GM21825 (cell line): ENCODE results near the gene GFER.
A peak's percentile ranks its signal among the peaks of the same experiment; 100 is the strongest.
"Not testable (repeated sequence)": the region's sequence is repeated elsewhere in the genome, so short reads cannot be mapped to it uniquely, and the experiment has no call there.

Experiments used
- ATAC-seq: cut with Tn5 transposase; IDR thresholded peaks from one replicate; pipeline ENCODE4 v1.9.1; 2021; ENCODE audit warnings: mild to moderate bottlenecking, moderate library complexity; ENCODE audit not compliant: unreplicated experiment

The GFER gene

DNA sequence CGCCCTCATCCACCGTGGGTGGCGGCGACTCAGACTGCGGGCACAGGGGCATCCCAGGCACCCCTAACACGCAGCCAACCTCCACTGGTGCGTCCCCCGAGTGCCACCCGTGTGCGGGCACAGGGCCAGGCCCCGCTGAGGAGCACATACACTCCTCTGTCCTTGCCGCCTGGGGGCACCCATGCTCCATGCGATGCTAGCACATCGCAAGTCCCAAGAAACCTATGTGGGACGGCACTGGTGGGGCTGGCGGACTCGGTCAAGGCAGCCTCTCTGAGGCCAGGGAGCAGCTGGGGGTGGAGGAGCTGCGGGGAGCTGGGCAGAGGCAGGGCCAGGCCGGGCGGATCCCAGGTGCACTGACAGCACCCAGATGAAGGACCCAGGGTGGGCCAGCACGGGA is 21.7 kb downstream of the GFER start:
- no peak for ATAC-seq

DNA sequence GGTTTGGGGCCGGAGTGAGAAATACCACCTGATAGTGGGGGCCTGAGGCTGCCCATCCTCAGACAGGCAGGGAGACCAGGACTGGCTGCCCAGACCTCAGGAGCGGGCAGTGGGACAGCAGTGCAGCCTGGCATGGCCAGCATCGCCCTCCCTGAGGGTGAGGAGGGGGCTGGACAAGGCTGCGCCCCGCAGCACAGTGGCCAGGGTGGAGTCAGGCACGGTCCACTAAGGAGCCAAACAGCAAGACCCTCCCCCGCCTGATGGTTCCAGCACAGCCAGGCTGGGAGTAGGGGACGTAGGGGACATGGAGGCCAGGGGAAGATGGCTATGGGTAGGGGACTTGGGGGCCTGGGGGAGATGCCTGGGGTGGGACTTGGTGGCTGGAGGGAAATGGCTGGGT is 22.3 kb downstream of the GFER start:
- no peak for ATAC-seq

DNA sequence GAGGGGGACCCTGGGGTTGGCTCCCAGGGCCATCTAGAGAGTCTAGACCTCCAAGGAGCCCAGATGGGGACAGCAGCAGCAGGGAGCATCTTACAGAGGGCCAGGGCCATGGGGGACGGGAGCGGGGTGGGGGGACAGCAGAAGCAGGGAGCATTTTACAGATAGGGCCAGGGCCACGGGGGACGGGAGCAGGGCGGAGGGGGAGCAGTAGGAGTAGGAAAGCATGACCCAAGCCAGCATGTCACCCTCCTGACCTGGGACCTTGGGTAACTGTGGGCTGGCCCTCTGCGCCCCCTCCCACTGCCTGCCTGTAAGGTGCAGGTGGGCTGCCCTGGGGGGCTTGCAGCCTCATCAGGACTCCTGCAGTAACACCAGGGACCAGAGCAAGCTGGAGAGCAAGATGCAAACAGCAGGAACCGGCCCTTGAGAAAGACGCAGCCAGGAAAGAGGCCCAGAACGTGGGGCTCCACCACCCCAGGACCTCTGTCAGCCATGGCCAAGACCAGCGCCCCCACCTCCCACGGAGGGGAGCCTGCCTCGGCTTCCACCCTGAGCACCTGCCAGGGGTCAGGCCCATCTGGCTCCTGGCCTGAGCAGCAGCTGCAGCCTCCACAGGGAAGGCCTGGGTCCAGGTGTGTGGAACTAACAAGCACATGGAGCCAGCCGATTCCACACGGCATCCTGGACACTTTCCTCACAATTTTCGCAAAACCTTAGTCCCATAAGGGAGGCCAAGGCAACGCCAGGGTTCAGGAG is 23.3 kb downstream of the GFER start:
- no peak for ATAC-seq

DNA sequence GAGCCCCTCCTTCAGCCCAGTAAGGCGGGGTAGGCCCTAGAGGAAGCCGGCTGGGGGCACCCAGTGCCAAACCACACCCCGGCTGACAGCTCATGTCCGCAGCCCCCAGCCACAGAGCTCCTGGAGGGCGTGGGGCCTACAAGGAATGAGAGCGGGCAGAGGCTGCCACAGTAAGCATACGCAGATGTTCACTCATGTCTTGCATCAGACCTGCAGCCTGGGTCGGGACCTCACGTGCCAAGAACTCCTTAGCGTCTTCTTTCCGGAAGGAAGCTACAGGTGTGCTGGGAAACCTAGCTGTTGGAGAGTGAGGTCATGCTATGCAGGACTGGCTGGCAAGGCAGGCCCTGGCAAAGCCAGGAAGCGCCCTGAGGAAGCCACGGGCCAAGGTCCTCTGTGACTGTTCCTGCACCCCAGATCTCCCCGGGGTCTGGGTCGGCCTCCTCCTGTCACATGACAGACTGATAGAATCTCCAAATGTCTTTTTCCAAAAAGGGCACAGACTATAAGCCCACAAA is 24.1 kb downstream of the GFER start:
- ATAC-seq = no peak

DNA sequence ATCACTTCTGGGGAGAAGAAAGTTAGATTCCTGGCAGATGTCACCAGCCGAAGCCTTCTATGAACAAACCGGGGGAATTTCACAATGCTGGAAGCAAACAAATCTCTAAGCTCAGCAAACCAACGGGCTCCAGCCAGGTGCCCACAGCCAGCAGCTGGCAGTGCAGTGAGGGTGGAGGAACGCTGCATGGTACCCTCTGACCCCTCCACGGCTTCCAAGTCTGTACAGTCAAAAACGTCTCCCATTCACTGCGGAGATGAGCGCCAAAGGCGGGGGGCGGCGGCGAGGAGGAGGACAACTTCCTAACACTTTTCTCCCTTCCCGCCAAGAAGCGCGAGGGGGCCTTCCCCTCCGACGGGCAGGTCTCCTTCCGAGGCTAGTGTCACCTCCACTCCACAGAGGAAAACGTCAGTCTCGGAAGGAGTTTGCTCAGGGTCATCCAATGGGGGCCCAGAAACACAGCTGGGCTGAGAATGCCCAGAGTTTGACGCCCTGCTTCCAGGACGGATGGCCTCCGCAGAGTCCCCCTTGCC is 24.7 kb downstream of the GFER start:
- no peak for ATAC-seq

DNA sequence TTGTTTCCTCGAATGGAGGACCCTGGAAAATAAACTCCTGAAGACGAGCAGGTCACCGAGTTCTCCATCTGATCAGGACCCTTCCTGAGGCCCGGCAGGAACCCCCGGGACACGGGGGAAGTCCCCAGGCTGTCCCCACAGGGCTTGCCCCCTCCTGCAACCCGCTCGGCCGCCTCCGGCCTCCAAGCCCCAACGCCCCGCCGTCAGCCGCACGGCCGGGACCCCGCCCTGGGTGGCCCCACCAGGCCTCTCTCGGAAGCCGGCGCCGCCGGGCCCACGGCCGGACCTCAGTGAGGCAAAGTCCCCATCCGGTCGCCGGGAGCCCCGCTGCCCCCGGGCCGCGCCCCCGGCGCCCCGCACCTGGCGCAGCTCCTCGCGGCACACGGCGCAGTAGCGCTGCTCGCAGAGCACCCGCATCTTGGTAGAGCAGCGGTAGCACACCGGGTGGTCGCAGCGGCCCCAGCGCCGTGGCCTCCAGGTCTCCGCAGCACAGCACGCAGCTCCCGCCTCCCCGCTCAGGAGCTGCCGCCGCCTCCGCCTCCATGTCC is 25.2 kb downstream of the GFER start:
- ATAC-seq = peak; percentile 23

DNA sequence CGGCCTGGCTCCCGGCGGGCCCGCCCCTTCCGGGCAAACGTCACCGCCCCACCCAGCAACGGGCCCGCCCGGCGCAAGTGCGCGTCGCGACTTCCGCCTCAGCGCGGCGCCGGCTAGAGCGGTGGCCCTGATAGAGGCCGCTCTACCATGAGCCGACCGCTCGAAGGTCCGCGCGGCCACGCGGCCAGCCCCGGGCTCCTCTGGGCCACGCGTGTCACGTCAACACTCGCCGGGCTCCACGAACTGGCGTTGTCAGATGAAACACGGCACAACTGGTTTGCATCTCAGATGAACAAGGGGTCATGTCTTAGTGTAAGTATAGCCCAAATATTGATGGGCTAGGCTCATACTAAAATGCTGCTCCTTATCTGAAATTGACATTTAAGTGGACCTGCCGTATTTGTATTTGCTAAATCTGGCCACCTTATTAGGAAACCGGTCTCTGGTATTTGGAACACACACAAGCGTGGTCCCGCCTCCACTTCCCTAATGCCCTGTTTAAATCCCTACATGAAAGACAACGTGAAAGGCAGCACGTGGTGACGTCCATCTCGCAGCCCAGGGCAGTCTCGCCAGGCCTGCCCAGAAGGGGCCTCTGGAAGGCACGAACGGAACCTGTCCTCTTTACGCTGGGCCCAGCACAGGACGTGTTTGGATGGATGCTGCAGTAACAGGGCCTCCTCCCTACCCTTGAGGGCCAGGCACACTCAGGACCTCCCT is 26.0 kb downstream of the GFER start, which contains the start of gene ZNF598:
TSS of gene ZNF598 (minus strand) at position 31 of the 720 bp plus-strand sequence.
- ATAC-seq = peak; percentile 74

DNA sequence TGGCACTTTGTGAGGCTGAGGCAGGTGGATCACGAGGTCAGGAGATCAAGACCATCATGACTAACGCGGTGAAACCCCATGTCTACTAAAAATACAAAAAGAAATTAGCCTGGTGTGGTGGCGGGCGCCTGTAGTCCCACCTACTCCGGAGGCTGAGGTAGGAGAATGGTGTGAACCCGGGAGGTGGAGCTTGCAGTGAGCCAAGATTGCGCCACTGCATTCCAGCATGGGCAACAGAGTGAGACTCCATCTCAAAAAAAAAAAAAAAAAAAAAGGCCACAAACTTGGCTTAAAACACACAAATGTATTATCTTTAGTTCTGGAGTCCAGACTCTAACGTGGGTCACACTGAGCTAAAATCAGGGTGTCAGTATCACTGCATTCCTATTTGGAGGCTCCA is 27.7 kb downstream of the GFER start:
- ATAC-seq = not testable (repeated sequence)

DNA sequence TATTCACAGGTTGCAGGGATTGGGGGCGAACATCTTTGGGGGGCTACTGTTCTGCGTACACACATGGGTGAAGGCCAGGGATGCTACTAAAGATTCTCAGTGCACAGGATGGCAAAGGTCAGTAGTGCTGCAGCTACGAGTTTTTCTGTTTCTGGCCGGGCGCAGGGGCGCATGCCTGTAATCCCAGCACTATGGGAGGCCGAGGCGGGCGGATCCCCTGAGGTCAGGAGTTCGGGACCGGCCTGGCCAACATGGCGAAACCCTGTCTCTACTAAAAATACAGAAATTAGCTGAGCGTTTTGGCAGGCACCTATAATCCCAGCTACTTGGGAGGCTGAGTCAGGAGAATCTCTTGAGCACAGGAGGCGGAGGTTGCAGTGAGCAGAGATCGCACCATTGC is 29.5 kb downstream of the GFER start:
- ATAC-seq = no peak

DNA sequence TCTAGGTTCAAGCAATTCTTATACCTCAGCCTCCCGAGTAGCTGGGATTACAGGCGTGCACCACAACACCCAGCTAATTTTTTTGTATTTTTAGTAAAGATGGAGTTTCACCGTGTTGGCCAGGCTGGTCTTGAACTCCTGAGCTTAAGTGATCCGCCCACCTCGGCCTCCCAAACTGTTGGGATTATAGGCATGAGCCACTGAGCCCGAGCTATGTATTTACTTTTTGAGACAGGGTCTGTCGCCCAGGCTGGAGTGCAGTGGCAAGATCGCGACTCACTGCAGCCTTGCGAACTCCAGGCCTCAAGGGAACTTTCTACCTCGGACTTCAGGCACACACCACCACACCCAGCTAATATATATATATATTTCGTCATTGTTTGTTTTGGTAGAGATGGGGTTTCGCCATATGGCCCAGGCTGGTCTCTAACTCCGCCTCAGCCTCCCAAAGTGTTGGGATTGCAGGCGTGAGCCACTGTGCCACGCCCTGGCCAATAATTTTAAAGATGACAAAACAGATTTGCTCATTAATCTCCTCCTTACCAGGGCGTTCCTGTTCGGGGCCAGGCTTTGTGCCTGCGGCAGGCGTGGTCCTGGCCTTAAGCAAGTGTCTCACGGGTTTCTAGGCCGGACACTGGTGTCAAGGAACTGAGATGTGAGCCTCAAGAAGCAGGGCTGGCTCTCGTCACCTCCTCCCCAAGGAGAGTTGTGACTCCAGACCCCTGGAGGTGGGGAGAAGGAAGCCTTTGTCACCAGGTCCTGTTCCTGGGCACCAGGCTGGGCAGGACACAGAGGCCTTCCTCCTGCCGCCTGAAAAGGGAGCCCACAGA is 31.3 kb downstream of the GFER start:
- no peak for ATAC-seq

DNA sequence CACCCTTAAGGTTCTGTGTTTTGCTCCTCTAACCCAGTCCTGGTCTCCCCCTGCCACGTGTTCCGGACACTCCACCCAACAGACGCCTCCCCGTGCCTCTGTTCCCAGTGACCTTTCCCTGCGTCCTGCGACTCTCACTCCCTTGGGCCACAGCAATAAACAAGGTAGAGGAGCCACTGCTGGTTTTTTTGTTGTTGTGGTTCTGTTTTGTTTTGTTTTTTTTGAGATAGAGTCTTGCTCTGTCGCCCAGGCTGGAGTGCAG is 31.9 kb downstream of the GFER start:
- ATAC-seq = no peak

DNA sequence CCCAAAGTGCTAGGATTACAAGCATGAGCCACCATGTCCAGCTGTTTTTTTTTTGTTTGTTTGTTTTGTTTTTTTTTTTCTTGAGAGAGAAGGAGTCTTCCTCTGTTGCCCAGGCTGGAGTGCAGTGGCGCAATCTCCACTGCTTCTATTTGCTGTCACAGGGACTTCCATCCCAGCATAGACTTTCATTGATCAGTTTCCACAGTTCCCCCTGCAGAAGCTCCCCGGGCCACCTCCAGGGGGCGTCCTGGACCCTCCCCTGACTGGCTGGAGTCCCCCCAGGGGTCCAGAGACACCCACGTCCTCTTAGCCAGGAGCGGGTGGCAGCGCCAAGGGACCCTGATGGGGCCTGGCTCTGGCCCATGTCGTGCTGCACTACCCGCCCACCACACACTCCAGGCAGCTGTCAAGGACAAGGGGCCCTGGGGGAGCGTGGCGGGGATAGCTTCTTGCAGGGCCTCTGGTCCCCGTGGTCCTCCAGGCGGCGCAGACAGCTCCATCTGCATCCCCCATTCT is 32.5 kb downstream of the GFER start:
- no peak for ATAC-seq

DNA sequence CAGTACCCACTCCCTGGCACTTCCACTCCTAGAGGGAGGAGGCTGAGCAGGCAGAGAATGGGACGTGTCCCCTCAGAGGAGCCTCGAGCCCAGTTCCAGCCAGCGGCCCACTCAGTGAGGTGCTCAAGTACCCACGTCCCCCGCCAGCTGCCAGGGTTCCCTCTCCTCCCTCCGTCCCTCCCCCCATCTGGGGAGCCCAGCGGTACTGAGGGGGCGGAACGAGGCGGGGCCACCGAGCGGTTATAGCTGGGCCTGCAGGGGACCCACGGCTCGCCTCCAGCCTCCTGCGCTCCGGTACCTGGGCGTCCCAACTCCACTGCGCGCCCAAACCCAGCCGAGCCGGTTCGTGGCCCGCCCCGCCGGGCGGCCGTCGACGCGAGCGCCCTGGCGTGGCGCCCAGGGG is 35.5 kb downstream of the GFER start, which contains the start of gene NPW:
TSS of gene NPW (plus strand) at position 268 of the 403 bp plus-strand sequence.
- no peak for ATAC-seq

DNA sequence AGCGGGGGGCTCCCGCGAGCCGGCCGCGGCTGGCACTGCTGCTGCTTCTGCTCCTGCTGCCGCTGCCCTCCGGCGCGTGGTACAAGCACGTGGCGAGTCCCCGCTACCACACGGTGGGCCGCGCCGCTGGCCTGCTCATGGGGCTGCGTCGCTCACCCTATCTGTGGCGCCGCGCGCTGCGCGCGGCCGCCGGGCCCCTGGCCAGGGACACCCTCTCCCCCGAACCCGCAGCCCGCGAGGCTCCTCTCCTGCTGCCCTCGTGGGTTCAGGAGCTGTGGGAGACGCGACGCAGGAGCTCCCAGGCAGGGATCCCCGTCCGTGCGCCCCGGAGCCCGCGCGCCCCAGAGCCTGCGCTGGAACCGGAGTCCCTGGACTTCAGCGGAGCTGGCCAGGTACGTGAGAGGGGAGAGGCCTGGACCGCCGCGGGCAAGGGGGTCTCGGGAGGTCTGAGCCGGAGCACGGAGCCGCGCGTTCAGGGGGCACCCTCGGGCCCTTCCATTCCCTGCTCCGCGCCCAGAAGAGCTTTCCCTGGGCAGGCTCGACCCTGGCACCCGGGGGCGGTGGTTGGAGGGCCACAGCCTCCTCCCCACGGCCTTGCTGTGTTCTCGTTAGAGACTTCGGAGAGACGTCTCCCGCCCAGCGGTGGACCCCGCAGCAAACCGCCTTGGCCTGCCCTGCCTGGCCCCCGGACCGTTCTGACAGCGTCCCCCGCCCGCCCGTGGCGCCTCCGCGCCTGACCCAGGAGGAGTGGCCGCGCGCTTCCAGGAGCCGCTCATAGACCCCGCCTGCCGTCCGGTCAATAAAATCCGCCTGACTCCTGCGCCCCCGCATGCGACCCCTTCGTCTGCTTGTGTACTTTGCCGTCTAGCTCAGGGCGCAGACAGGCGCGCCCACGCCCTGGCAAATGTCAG is 36.2 kb downstream of the GFER start:
- no peak for ATAC-seq

DNA sequence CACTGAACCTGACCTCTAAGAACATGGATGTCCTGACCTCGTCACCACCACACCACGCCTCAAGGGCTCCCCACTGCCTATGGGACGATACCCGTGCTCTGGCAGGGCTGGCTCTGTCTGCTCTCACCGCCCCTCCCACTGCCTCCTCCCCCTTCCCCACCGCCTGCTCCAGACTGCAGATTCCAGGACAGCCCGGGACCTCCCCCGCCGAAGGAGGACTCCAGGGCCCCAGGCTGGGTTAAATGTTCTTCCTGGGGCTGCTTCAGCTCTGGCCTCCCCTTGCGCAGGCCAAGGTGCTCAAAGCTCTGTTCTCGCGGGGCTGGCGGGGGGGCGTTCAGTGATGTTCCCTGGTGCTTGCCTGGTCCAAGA is 38.7 kb downstream of the GFER start:
- ATAC-seq = no peak

DNA sequence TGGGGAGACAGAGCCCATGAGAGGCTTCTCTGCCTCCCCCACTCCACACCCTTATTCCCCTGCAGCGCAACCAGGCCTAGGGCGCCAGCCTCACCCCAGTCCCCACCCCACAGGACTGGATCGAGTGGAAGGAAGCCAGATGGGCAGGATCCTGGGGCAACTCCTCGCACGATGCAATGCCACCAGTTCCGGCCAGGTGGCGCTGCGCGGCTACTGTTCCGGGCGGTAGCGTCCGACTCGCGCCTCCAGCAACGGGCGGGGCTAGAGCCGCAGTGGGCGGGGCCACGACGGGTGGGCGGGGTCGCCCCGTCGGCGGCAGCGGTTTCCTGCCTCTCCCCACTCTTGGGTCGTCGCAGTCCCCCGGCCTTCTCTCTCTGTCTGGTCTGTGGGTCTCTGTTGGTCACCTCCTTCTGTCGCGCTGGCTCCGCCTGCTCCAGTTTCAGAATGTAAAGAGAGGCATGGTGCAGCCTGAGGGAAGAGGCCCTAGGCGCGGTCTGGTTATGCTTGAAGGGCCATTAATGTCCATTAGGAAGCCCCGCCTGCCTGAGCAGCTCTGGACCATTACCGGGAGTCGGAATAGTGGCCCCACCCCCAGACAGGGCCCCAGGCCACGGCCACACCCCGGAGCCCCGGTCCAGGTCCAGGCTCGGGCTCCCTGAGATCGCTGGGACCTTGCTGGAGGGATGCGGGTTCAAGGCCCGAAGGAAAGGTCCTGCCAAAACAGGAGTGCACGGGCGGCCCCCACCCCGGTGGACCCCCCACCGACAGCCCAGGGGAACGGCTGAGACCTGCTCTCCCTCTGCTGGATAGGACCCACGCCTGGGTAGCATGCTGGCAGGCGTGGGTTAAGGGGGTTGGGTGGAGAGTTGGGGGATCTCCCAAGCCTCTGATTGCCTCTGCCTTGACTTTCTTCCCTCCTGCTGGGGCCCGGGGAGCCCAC is 39.4 kb downstream of the GFER start:
- peak; percentile 76 for ATAC-seq

DNA sequence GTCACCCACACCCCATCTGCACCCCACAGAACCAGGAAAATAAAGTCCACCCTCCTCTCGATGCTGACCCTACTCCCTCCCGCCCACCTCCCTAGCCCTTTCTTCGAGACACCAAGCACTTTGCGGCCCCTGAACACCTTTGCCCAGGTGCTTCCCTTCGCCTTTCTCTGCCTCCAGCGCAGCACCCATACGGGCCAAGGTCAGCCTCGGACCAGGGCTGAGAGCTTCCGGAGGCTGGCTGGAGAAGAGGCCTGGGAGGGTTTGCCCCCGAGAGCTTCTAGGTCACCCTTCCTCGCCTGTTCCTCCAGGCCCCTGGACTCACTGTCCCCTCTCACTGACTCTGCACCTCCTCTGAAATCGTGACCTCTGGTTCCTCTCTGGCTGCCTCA is 40.0 kb downstream of the GFER start:
- ATAC-seq = no peak

DNA sequence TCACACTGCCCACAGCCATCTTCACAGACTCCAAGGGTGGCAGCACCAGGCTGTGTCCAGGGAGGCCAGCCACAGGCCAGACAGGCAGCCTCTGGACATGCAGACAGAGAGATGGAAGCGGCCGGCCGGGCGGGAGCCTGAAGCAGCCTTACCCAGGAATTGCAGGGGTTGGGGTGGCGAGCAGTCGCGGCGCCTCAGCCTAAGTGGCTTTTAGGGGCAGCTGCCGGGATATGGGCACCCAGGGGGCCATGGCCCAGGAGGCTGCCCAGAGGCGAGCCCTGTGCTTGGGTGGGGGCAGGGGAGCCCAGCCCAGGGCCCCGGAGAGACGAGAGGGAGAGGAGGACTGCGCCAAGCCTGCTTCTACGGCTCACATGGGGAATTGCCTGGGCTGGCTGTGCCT is 41.3 kb downstream of the GFER start:
- no peak for ATAC-seq
